ENCODE results near the gene TTC21A.

Gene TTC21A

DNA sequence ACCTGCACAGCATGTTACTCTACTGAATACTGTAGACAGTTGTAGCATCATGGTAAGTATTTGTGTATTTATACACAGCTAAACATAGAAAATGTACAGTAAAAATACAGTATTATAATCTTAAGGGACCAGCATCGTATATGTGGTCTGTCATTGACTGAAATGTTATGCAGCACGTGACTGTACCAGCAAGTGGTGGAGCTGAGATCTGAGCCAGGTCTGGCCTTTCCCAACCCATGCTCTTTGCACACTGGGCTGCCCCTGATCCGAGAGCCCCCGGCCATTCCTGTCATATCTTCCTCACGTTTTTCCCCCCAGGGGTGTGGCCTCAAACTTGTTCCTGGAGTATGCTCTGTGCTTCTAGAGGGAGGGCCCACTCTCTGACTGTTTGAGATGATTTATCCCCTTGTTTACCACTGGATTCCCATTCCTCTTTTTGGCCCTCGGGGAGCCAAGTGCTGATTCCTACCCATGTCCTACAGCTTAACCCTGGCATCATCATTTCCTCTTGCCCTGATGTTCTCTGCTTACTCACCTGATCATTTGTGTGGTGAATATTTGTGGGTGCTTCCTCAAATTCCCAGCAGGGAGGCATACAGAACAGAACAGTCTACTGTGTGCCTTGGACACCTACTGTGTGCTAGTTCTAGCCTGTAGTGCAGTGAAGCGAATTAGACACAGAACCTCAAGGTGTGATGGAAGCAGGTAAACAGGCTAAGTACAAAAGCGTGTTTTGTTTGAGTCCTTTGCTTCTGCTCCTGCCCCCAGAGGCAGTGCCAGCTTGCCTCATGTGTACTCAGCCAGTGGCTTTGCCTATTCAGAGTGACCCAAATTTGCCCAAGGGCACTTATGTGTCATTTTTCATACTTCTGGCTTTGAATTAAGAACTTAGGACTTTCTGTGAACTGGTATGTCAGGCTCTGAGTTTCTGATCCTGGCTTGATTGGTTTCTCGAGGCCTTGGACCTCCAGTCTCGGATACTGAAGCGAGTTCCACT is 24.9 kb downstream of the TTC21A start (continued):
- TF ChIP-seq ZNF274 (IDR thresholded peaks at IDR 0.05; ENCODE audit: low read length) (no peak), ZNF274 (tag by site-specific recombination; IDR thresholded peaks at IDR 0.05; ENCODE audit: borderline replicate concordance) (no peak)

DNA sequence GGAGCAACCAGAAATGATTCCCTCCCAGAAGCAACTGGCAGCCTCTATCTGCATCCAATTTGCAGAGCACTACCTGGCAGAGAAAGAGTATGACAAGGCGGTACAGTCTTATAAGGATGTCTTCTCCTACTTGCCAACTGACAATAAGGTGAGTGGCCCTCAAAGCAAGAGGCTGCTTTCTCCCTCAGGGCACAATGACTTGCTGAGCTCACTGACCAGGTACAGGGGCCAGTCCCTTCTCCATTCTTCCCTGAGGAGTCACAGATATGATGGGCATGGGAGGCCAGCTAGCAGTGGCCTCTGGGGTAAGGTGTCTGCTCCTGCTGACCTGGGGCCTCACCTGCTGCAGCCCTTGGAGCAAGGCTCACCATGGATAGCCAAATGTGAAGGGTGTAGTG is 25.6 kb downstream of the TTC21A start:
- no peak for TF ChIP-seq FEZF1 (tag by site-specific recombination; IDR thresholded peaks at IDR 0.05)
- TF ChIP-seq ZNF426 (tag by site-specific recombination; IDR thresholded peaks at IDR 0.05), result no peak
- no peak for TF ChIP-seq ZNF768 (tag by site-specific recombination; IDR thresholded peaks at IDR 0.05)
- no peak for TF ChIP-seq ZNF114 (tag by site-specific recombination; IDR thresholded peaks at IDR 0.05)
- TF ChIP-seq, protein P1, sequence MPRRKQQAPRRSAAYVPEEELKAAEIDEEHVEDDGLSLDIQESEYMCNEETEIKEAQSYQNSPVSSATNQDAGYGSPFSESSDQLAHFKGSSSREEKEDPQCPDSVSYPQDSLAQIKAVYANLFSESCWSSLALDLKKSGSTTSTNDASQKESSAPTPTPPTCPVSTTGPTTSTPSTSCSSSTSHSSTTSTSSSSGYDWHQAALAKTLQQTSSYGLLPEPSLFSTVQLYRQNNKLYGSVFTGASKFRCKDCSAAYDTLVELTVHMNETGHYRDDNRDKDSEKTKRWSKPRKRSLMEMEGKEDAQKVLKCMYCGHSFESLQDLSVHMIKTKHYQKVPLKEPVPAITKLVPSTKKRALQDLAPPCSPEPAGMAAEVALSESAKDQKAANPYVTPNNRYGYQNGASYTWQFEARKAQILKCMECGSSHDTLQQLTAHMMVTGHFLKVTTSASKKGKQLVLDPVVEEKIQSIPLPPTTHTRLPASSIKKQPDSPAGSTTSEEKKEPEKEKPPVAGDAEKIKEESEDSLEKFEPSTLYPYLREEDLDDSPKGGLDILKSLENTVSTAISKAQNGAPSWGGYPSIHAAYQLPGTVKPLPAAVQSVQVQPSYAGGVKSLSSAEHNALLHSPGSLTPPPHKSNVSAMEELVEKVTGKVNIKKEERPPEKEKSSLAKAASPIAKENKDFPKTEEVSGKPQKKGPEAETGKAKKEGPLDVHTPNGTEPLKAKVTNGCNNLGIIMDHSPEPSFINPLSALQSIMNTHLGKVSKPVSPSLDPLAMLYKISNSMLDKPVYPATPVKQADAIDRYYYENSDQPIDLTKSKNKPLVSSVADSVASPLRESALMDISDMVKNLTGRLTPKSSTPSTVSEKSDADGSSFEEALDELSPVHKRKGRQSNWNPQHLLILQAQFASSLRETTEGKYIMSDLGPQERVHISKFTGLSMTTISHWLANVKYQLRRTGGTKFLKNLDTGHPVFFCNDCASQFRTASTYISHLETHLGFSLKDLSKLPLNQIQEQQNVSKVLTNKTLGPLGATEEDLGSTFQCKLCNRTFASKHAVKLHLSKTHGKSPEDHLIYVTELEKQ (tag by site-specific recombination; IDR thresholded peaks at IDR 0.05; ENCODE audit: borderline replicate concordance), result no peak
- TF ChIP-seq, protein P2, sequence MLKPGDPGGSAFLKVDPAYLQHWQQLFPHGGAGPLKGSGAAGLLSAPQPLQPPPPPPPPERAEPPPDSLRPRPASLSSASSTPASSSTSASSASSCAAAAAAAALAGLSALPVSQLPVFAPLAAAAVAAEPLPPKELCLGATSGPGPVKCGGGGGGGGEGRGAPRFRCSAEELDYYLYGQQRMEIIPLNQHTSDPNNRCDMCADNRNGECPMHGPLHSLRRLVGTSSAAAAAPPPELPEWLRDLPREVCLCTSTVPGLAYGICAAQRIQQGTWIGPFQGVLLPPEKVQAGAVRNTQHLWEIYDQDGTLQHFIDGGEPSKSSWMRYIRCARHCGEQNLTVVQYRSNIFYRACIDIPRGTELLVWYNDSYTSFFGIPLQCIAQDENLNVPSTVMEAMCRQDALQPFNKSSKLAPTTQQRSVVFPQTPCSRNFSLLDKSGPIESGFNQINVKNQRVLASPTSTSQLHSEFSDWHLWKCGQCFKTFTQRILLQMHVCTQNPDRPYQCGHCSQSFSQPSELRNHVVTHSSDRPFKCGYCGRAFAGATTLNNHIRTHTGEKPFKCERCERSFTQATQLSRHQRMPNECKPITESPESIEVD (tag by site-specific recombination; IDR thresholded peaks at IDR 0.05), result no peak
- Histone ChIP-seq H3K27ac (ENCODE audit: extremely low read depth, low read depth, low read length) (no peak overlapping the region), H3K4me1 (ENCODE audit: control insufficient read depth, insufficient read depth, low read length) (no peaks in the 10 kb centered on the region), H3K4me3 (ENCODE audit: low read depth, low read length) (no peak overlapping the region), H3K36me3 (ENCODE audit: control insufficient read depth in 2 of 2, insufficient read depth in 1 of 2, low read length in 2 of 2) (no peaks in the 10 kb centered on the region), H3K9me3 (ENCODE audit: control insufficient read depth, insufficient read depth, low read depth, low read length) (no peaks in the 10 kb centered on the region)
- POLR2A ChIA-PET, result no interaction called here
- CTCF ChIA-PET, result interaction anchor here (1.4 kb wide), 1 partner anchor 8 kb away, joined by 4 read pairs; no protein-coding TSS in a partner anchor

DNA sequence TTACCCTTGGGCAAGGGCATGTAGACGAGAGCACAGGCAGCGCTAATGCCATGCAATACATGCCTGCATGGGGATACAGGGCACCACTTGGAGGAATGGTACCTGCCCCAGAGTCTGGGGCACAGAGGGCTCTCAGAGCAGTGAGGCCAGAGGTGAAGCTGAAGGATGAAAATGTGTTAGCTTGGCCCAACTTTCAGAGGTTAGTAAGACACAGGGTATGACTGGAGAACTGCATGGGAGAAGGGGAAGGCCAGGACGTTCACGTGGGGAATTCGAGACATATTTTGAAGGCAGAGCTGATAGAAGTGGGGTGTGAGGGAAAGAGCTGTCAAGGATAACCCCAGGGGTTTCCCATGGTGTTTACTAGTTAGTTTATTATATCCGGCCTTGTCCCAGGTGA is 26.3 kb downstream of the TTC21A start:
- no peaks in the 10 kb centered on the region for H3K36me3 ChIP-seq (ENCODE audit: control insufficient read depth in 2 of 2, insufficient read depth in 1 of 2, low read length in 2 of 2)
- H3K9me3 ChIP-seq (ENCODE audit: control insufficient read depth, insufficient read depth, low read depth, low read length), result no peaks in the 10 kb centered on the region
- ChIA-PET POLR2A (no interaction called here), CTCF (interaction anchor here (0.6 to 2.0 kb wide), 3 partner anchors 8 to 155 kb away, joined by 3 to 6 read pairs (median 4); no protein-coding TSS in a partner anchor)
- no peaks in the 10 kb centered on the region for H3K4me1 ChIP-seq (ENCODE audit: control insufficient read depth, insufficient read depth, low read length)
- no peak overlapping the region for H3K4me3 ChIP-seq (ENCODE audit: low read depth, low read length)
- TF ChIP-seq, protein P3, sequence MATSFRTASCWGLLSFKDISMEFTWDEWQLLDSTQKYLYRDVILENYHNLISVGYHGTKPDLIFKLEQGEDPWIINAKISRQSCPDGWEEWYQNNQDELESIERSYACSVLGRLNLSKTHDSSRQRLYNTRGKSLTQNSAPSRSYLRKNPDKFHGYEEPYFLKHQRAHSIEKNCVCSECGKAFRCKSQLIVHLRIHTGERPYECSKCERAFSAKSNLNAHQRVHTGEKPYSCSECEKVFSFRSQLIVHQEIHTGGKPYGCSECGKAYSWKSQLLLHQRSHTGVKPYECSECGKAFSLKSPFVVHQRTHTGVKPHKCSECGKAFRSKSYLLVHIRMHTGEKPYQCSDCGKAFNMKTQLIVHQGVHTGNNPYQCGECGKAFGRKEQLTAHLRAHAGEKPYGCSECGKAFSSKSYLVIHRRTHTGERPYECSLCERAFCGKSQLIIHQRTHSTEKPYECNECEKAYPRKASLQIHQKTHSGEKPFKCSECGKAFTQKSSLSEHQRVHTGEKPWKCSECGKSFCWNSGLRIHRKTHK (tag by site-specific recombination; IDR thresholded peaks at IDR 0.05), result no peak
- H3K27ac ChIP-seq (ENCODE audit: extremely low read depth, low read depth, low read length), result no peak overlapping the region

DNA sequence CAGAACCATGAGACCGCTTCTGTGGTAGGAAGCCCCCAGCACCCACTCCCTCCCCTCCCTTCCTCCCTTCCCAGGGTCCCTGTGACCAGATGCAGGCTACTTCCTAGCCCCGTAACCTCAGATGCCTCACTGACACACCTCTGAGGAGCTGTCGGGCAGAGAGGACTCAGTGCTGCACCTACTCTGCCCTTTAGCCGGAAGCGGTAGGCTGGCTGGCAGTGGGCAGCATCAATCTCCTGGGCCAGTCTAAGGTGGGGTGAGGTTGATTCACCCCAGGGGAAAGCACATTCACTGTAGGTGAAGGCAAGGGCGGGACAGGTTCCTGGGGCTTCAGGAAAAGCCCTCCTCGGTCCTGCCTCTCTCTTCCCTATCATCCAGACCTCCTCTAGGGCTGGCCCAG is 26.8 kb downstream of the TTC21A start:
- H3K36me3 ChIP-seq (ENCODE audit: control insufficient read depth in 2 of 2, insufficient read depth in 1 of 2, low read length in 2 of 2), result no peaks in the 10 kb centered on the region
- no peaks in the 10 kb centered on the region for H3K9me3 ChIP-seq (ENCODE audit: control insufficient read depth, insufficient read depth, low read depth, low read length)
- POLR2A ChIA-PET, result no interaction called here
- no peak overlapping the region for H3K27ac ChIP-seq (ENCODE audit: extremely low read depth, low read depth, low read length)
- no peaks in the 10 kb centered on the region for H3K4me1 ChIP-seq (ENCODE audit: control insufficient read depth, insufficient read depth, low read length)
- no peak for TF ChIP-seq ZNF37A (tag by site-specific recombination; IDR thresholded peaks at IDR 0.05)
- no peak for TF ChIP-seq ZNF837 (tag by site-specific recombination; IDR thresholded peaks at IDR 0.05)
- TF ChIP-seq YY1 (tag by site-specific recombination; IDR thresholded peaks at IDR 0.05), result no peak
- no peak for TF ChIP-seq ZNF184 (tag by site-specific recombination; IDR thresholded peaks at IDR 0.05)
- no peak for TF ChIP-seq ZNF132 (tag by site-specific recombination; IDR thresholded peaks at IDR 0.05; ENCODE audit: borderline replicate concordance)
- TF ChIP-seq PRDM1 (tag by site-specific recombination; IDR thresholded peaks at IDR 0.05), result no peak
- TF ChIP-seq ZNF610 (tag by site-specific recombination; IDR thresholded peaks at IDR 0.05; ENCODE audit: borderline replicate concordance), result no peak
- TF ChIP-seq, protein P4, sequence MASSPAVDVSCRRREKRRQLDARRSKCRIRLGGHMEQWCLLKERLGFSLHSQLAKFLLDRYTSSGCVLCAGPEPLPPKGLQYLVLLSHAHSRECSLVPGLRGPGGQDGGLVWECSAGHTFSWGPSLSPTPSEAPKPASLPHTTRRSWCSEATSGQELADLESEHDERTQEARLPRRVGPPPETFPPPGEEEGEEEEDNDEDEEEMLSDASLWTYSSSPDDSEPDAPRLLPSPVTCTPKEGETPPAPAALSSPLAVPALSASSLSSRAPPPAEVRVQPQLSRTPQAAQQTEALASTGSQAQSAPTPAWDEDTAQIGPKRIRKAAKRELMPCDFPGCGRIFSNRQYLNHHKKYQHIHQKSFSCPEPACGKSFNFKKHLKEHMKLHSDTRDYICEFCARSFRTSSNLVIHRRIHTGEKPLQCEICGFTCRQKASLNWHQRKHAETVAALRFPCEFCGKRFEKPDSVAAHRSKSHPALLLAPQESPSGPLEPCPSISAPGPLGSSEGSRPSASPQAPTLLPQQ (tag by site-specific recombination; IDR thresholded peaks at IDR 0.05), result no peak
- TF ChIP-seq RBAK (tag by site-specific recombination; IDR thresholded peaks at IDR 0.05), result no peak
- no peak for TF ChIP-seq ZFP3 (tag by site-specific recombination; IDR thresholded peaks at IDR 0.05; ENCODE audit: low read depth)
- no peak overlapping the region for H3K4me3 ChIP-seq (ENCODE audit: low read depth, low read length)
- CTCF ChIA-PET, result interaction anchor here (0.6 to 2.0 kb wide), 4 partner anchors 9 to 154 kb away, joined by 3 to 6 read pairs (median 4); no protein-coding TSS in a partner anchor
